K562 (cell line): Measurements from ENCODE around the gene DBP. TPM values are rescaled to one million over a fixed set of nuclear protein-coding genes. Genes with fewer than 3 reads are reported as not detected.

Experiments used
- CBX2 ChIP-seq: fragments of 200-600 bp; sonication (generic); IDR thresholded peaks from one replicate; pipeline ENCODE4 v1.6.1; 2012; ENCODE audit warnings: mild to moderate bottlenecking, low read length, inconsistent platforms; ENCODE audit not compliant: insufficient read depth, poor library complexity, severe bottlenecking
- CHD2 ChIP-seq: IDR thresholded peaks from 2 replicates; pipeline ENCODE4 v1.6.1; 2011; ENCODE audit warnings: low read depth, low read length
- E4F1 ChIP-seq: fragments of 250-450 bp; sonication (Bioruptor Pico); IDR thresholded peaks from 2 replicates; pipeline ENCODE4 v1.5.0; 2021; ENCODE audit warnings: mild to moderate bottlenecking, borderline replicate concordance
- EHMT2 ChIP-seq: fragments of 450-650 bp; IDR thresholded peaks from 2 replicates; pipeline ENCODE4 v1.6.1; 2018; ENCODE audit warnings: antibody characterized with exemption
- ETV1 ChIP-seq: fragments of 450-650 bp; conservative IDR thresholded peaks from 2 replicates; pipeline ENCODE4 v1.6.1; 2016; ENCODE audit warnings: missing genetic modification characterization, control low read depth, low read depth, missing compliant biosample characterization
- ETV5 ChIP-seq: sonication (generic); formaldehyde crosslinking; IDR thresholded peaks from 2 replicates; pipeline ENCODE4 v1.4.0; 2020; ENCODE audit warnings: low read depth, mild to moderate bottlenecking, missing genetic modification reagents
- HDAC3 ChIP-seq: fragments of 450-650 bp; IDR thresholded peaks from 2 replicates; pipeline ENCODE4 v1.6.1; 2018; ENCODE audit warnings: borderline replicate concordance, mild to moderate bottlenecking, moderate library complexity; ENCODE audit not compliant: partially characterized antibody
- IRF2 ChIP-seq: sonication (generic); formaldehyde crosslinking; IDR thresholded peaks from 2 replicates; pipeline ENCODE4 v1.8.1; 2022; ENCODE audit warnings: mild to moderate bottlenecking, missing genetic modification reagents
- KLF13 ChIP-seq: fragments of 450-650 bp; IDR thresholded peaks from 2 replicates; pipeline ENCODE4 v1.6.1; 2016; ENCODE audit warnings: missing genetic modification characterization, low read depth, mild to moderate bottlenecking, missing compliant biosample characterization, moderate library complexity, borderline replicate concordance
- MCM7 ChIP-seq, 2 experiments: fragments of 450-650 bp; IDR thresholded peaks; 2 replicates each; pipeline ENCODE4 v1.6.1; 2016 to 2018
- NCOA1 ChIP-seq: fragments of 450-650 bp; IDR thresholded peaks from 2 replicates; pipeline ENCODE4 v1.6.1; 2016; ENCODE audit warnings: low read depth
- PHTF2 ChIP-seq: fragments of 250-450 bp; sonication (Bioruptor Pico); IDR thresholded peaks from 2 replicates; pipeline ENCODE4 v1.5.0; 2021; ENCODE audit warnings: mild to moderate bottlenecking
- PML ChIP-seq: IDR thresholded peaks from 2 replicates; pipeline ENCODE4 v1.6.1; 2012; ENCODE audit warnings: low read length, inconsistent platforms
- RBM22 ChIP-seq: fragments of 200-400 bp; formaldehyde crosslinking; IDR thresholded peaks from 2 replicates; pipeline ENCODE4 v1.6.1; 2018; ENCODE audit warnings: low read length, low read depth; ENCODE audit not compliant: poor library complexity, severe bottlenecking
- TAF1 ChIP-seq: IDR thresholded peaks from 2 replicates; pipeline ENCODE4 v1.6.1; 2011; ENCODE audit warnings: mild to moderate bottlenecking, low read length, moderate library complexity; ENCODE audit not compliant: insufficient read depth, control insufficient read depth, severe bottlenecking; ENCODE audit errors: extremely low read depth
- XRCC3 ChIP-seq: fragments of 450-650 bp; IDR thresholded peaks from 2 replicates; pipeline ENCODE4 v1.6.1; 2017; ENCODE audit warnings: mild to moderate bottlenecking, moderate library complexity
- ZKSCAN8 ChIP-seq: fragments of 200-800 bp; sonication (Bioruptor generic); IDR thresholded peaks from 2 replicates; pipeline ENCODE4 v1.6.1; 2016; ENCODE audit warnings: missing genetic modification characterization, missing compliant biosample characterization
- ZNF239 ChIP-seq: fragments of 250-450 bp; sonication (Bioruptor Pico); IDR thresholded peaks from 2 replicates; pipeline ENCODE4 v1.4.0; 2020; ENCODE audit warnings: mild to moderate bottlenecking
- polyA plus RNA-seq, 8 experiments: library from polyadenylated mRNA; depleted of rRNA in 4 of 8; stranded (reverse) in 5 of 8; unstranded in 3 of 8; fragments of >200 nt; fragmentation: Nextera tagmentation in 2 of 8; fragmentation: Illumina TruSeq in 1 of 8; extraction: Ambion mirVana in 2 of 8; extraction: Trizol in 1 of 8; gene quantifications; 2 replicates each; pipeline versions ENCODE4 v1.2.1 to v1.2.3, GENCODE V29; 2011 to 2014; ENCODE audit warnings: inconsistent platforms in 1 of 8, missing spikeins in 1 of 8
- total RNA-seq, 7 experiments: library from RNA; depleted of rRNA in 6 of 7; stranded (reverse); fragments of >200 nt in 6 of 7; fragmentation: Illumina TruSeq in 2 of 7; extraction: Trizol in 2 of 7; gene quantifications; 2 replicates each; pipeline versions ENCODE4 v1.2.1 to v1.2.3, GENCODE V29; 2011 to 2021; ENCODE audit warnings: low replicate concordance in 1 of 7
- TF ChIP-seq, protein P1 (sequence below): fragments of 250-450 bp; sonication (Bioruptor Pico); IDR thresholded peaks from 2 replicates; pipeline ENCODE4 v1.8.0; 2022; ENCODE audit warnings: inconsistent platforms
- TF ChIP-seq, protein P2 (sequence below): fragments of 450-650 bp; IDR thresholded peaks from 2 replicates; pipeline ENCODE4 v1.6.1; 2017; ENCODE audit warnings: mild to moderate bottlenecking, moderate library complexity

DBP gene
- total and polyA plus RNA-seq, 9 of the 15 experiments (the other 6 are each of a cell fraction or from before 2014, with no cell fraction given) = 0.25 to 5.5 (median 1.8) TPM

DNA sequence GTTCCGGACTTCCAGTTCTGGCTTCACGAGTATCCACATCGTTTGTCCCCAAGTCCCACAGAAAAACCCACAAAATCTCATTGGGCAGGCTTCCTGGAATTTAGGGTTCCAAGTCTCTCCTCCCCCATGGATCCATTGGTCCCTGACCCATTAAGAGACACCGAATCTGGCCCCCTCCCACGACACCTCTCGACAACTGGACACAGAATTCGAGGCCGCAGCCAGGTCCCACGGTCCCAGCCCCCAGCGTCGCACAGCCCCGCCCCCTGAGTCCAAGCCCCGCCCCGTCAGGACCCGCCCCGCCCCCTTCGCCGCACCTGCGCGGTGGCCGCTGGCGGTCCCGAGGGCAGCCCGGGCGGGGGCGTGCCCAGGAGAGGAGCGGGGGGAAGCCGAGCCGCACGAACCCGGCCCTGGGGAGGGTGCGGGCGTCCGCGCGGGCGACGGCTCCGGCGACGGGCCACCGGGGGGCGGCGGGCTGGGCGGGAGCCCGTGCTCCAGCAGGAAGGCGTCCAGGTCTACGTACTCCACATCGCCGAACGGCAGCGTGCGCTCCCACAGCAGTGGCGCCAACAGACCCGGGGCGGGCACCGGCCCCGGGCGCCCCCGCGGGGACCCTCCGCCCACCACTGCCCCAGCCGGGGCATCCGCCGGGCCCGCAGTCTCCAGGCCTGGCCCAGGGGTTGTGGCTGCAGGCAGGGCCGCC, 1.8 kb downstream of the DBP start (continued):
- TF ChIP-seq E4F1 (CRISPR knock-in tag) (no peak), CBX2 (no peak), RBM22 (no peak), XRCC3 (no peak), EHMT2 (no peak), CHD2 (no peak), ZNF239 (CRISPR knock-in tag) (no peak), ZKSCAN8 (no peak), PML (no peak), TAF1 (no peak), ETV5 (no peak), NCOA1 (no peak), IRF2 (CRISPR knock-in tag) (no peak), PHTF2 (CRISPR knock-in tag) (no peak), HDAC3 (no peak), MCM7 (IDR thresholded peaks at IDR 0.05) (no peak), ETV1 (tag) (no peak), KLF13 (no peak)
- TF ChIP-seq, protein P1, sequence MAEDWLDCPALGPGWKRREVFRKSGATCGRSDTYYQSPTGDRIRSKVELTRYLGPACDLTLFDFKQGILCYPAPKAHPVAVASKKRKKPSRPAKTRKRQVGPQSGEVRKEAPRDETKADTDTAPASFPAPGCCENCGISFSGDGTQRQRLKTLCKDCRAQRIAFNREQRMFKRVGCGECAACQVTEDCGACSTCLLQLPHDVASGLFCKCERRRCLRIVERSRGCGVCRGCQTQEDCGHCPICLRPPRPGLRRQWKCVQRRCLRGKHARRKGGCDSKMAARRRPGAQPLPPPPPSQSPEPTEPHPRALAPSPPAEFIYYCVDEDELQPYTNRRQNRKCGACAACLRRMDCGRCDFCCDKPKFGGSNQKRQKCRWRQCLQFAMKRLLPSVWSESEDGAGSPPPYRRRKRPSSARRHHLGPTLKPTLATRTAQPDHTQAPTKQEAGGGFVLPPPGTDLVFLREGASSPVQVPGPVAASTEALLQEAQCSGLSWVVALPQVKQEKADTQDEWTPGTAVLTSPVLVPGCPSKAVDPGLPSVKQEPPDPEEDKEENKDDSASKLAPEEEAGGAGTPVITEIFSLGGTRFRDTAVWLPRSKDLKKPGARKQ = no peak
- TF ChIP-seq, protein P2, sequence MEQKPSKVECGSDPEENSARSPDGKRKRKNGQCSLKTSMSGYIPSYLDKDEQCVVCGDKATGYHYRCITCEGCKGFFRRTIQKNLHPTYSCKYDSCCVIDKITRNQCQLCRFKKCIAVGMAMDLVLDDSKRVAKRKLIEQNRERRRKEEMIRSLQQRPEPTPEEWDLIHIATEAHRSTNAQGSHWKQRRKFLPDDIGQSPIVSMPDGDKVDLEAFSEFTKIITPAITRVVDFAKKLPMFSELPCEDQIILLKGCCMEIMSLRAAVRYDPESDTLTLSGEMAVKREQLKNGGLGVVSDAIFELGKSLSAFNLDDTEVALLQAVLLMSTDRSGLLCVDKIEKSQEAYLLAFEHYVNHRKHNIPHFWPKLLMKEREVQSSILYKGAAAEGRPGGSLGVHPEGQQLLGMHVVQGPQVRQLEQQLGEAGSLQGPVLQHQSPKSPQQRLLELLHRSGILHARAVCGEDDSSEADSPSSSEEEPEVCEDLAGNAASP = no peak
